Breast epithelium (tissue), 4 donors: Measurements from ENCODE around the gene FHOD3. TPM values are rescaled to one million over a fixed set of nuclear protein-coding genes. Genes with fewer than 3 reads are reported as not detected.
A peak's percentile ranks its signal among the peaks of the same experiment; 100 is the strongest.
"Not testable (repeated sequence)": the region's sequence is repeated elsewhere in the genome, so short reads cannot be mapped to it uniquely, and the experiment has no call there.

Source experiments
- DNase-seq, 2 donors: peaks; one replicate each; pipeline ENCODE4 v3.0.0-alpha.2; 2019; ENCODE audit warnings: low spot score in 2 of 2
- H3K27ac ChIP-seq, 2 donors: fragments of 200-600 bp; sonication (generic) in 1 of 2; one replicate each; pipeline ENCODE4 v1.5.1; 2016 to 2019; ENCODE audit warnings: mild to moderate bottlenecking in 1 of 2
- H3K27me3 ChIP-seq, 2 donors: fragments of 200-600 bp; sonication (generic) in 1 of 2; one replicate each; pipeline versions ENCODE4 v1.5.1 to v1.6.0; 2017 to 2019; ENCODE audit warnings: control low read depth in 1 of 2, mild to moderate bottlenecking in 1 of 2
- H3K36me3 ChIP-seq: fragments of 200-600 bp; one replicate; pipeline ENCODE4 v1.5.1; 2019
- H3K4me1 ChIP-seq, 2 donors: fragments of 200-600 bp; sonication (generic); one replicate each; pipeline ENCODE4 v1.5.1; 2016 to 2019; ENCODE audit warnings: control low read depth in 1 of 2
- H3K4me3 ChIP-seq, 3 donors: fragments of 200-600 bp; sonication (generic); 1 replicate in 2 of 3; 2 replicates in 1 of 3; pipeline ENCODE4 v1.5.1; 2016 to 2019; ENCODE audit warnings: mild to moderate bottlenecking in 3 of 3, moderate library complexity in 2 of 3
- H3K9me3 ChIP-seq, 2 donors: fragments of 200-600 bp; sonication (generic) in 1 of 2; one replicate each; pipeline ENCODE4 v1.5.1; 2016 to 2019; ENCODE audit warnings: control low read depth in 1 of 2
- POLR2A ChIP-seq: fragments of 450-650 bp; IDR thresholded peaks from one replicate; pipeline ENCODE4 v1.6.1; 2016; ENCODE audit warnings: antibody characterized with exemption, mild to moderate bottlenecking, moderate library complexity
- POLR2AphosphoS5 ChIP-seq, 3 donors: sonication (generic); formaldehyde crosslinking; IDR thresholded peaks; one replicate each; pipeline ENCODE4 v1.6.1; 2017; ENCODE audit warnings: antibody characterized with exemption in 3 of 3
- intact Hi-C: fragments of 100-400 bp; cut with DNase I; formaldehyde crosslinking; loops from one replicate; pipeline ENCODE4 v1.15.1; 2023; ENCODE audit warnings: low total_unique reads
- total RNA-seq, 3 donors: library from RNA; depleted of rRNA; stranded (reverse); fragments of >200 nt; gene quantifications; one replicate each; pipeline ENCODE4 v1.1.0, GENCODE V29; 2016
- TF ChIP-seq, protein P1 (sequence below), 3 donors: fragments of 450-650 bp; IDR thresholded peaks; one replicate each; pipeline ENCODE4 v1.5.1; 2016 to 2017; ENCODE audit warnings: antibody characterized with exemption in 3 of 3, mild to moderate bottlenecking in 3 of 3, moderate library complexity in 3 of 3

The FHOD3 gene
- total RNA-seq, 3 donors from 2014 or later, result 1.9 to 13.1 (median 13.0) TPM

DNA sequence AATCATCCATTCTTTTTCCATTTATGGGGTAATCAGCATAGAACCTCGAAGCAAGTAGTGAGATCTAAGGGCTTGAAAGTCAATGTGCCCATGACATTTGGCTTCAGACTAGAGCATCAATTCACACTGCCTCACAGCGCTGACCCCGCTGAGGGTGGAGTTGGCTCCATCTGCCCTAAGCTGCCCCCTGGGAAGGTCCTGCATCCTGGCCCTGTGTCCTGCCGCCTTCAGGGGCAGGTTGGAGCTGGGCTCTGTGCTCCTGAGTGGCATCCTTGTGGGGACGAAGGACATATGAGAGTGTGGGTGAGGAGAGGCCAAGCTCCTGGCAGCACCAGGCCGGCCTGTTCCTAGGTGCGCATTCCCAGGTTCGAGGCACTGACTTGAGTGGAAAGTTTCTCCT lies 249.4 kb downstream of the FHOD3 start:
- intact Hi-C loops, result no loop called here
- H3K9me3 ChIP-seq, result no peaks in the 10 kb centered on the region
- no peaks in the 10 kb centered on the region for H3K4me1 ChIP-seq
- no peak for TF ChIP-seq POLR2AphosphoS5 (IDR thresholded peaks at IDR 0.05)
- TF ChIP-seq, protein P1, sequence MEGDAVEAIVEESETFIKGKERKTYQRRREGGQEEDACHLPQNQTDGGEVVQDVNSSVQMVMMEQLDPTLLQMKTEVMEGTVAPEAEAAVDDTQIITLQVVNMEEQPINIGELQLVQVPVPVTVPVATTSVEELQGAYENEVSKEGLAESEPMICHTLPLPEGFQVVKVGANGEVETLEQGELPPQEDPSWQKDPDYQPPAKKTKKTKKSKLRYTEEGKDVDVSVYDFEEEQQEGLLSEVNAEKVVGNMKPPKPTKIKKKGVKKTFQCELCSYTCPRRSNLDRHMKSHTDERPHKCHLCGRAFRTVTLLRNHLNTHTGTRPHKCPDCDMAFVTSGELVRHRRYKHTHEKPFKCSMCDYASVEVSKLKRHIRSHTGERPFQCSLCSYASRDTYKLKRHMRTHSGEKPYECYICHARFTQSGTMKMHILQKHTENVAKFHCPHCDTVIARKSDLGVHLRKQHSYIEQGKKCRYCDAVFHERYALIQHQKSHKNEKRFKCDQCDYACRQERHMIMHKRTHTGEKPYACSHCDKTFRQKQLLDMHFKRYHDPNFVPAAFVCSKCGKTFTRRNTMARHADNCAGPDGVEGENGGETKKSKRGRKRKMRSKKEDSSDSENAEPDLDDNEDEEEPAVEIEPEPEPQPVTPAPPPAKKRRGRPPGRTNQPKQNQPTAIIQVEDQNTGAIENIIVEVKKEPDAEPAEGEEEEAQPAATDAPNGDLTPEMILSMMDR (IDR thresholded peaks at IDR 0.05), result no peak
- TF ChIP-seq POLR2A, result no peak
- no peak for DNase-seq
- no peak overlapping the region for H3K4me3 ChIP-seq
- H3K36me3 ChIP-seq, result no peaks in the 10 kb centered on the region
- H3K27me3 ChIP-seq, result no peaks in the 10 kb centered on the region
- peak overlapping the region in 1 of 2 donors; percentile 8 for H3K27ac ChIP-seq

DNA sequence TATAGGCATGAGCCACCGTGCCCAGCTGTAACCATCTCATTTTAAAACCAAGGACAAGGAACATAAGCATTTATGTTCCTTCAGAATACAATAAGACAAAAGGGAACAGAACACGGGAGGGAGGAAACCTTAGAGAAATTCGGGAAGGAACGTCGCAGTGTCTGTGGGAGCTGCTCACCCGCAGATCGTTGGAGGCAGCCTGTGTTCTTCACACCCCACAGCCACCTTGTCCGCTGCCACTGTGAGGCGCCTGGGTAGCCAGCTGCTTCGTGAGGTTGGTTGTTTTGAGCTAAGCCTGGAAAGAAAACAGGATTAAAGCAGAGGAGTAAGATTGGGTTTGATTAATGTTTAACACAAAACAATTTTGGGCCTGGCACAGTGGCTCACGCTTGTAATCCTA lies 250.0 kb downstream of the FHOD3 start:
- H3K9me3 ChIP-seq, result no peaks in the 10 kb centered on the region
- intact Hi-C loops, result no loop called here
- DNase-seq, result no peak
- no peaks in the 10 kb centered on the region for H3K36me3 ChIP-seq
- no peak overlapping the region for H3K27ac ChIP-seq
- no peak for TF ChIP-seq POLR2A
- no peak for TF ChIP-seq POLR2AphosphoS5 (IDR thresholded peaks at IDR 0.05)
- TF ChIP-seq, protein P1 (IDR thresholded peaks at IDR 0.05), result no peak
- no peak overlapping the region for H3K4me3 ChIP-seq
- no peaks in the 10 kb centered on the region for H3K4me1 ChIP-seq
- H3K27me3 ChIP-seq, result no peaks in the 10 kb centered on the region

DNA sequence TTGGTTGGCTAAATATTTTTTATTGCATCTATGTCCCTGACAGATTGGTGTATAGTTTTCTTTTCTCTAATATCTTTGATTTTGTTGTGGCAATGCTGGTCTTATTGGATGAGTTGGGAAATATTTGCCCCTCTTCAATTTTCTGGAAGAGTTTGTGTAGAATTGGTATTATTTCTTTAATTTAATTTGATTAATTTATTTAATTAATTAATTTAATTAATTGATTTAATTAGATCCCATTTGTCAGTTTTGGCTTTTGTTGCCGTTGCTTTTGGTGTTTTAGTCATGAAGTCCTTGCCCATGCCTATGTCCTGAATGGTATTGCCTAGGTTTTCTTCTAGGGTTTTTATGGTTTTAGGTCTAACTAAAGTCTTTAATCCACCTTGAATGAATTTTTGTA lies 253.8 kb downstream of the FHOD3 start:
- H3K4me3 ChIP-seq, H3K27me3 ChIP-seq, intact Hi-C loops, H3K36me3 ChIP-seq, H3K9me3 ChIP-seq, DNase-seq, H3K4me1 ChIP-seq, H3K27ac ChIP-seq: not testable (repeated sequence)

DNA sequence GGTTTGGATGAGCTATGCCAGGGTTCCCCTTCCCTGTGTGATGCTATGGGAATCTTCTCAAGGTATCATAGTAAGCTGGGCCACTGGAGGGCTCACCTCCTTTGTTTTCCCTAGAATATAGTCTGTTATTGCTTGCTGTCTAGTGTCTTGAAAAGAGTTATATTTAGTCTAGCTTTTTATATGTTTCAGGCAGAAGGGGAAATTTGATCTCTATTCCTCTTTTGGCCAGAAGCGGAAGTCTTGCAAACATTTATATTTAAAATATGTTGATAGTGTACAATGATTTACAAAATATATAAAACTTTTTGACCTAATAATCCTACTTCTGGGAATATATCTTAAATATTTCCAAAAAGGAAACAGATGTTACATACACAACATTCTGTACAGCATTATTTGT lies 260.7 kb downstream of the FHOD3 start:
- Histone ChIP-seq H3K4me1 (no peaks in the 10 kb centered on the region), H3K27me3 (no peaks in the 10 kb centered on the region), H3K9me3 (no peaks in the 10 kb centered on the region), H3K27ac (no peak overlapping the region), H3K36me3 (no peaks in the 10 kb centered on the region), H3K4me3 (no peak overlapping the region)
- no peak for DNase-seq
- intact Hi-C loops, result no loop called here
- TF ChIP-seq POLR2A, result no peak
- TF ChIP-seq, protein P1 (IDR thresholded peaks at IDR 0.05), result no peak
- TF ChIP-seq POLR2AphosphoS5 (IDR thresholded peaks at IDR 0.05), result no peak

DNA sequence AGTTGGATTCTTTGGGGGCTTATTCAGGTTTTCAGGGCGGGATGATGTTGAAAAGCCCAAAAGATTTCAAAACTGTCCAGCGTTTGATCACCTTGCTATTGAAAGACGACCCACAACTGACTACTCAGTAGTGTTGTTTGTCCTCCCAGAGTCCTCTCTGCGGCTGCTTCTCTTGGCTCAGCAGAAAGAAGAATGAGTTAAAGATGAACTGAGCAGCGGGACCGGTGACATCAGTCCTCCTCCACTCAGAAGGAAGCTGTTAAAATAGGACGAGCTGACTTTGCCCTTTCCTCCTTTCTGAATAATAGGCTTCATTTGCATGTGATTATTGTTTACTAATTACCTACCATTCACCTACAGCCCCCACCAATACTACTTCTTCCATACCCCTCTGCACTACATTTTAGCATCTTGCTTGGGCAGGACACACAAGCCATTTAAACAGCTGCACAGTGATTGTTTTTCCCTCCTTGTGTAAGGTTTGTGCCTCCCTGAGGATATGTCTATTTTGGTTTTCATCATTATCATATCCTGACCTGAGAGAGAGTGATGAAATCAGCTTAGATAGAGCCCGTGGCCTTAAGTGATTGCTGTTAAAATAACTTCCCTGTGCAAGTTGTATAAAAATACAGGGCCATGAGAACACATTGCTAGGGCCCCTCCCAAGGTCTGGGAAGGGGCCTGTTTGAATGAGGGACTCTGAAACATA lies 261.8 kb downstream of the FHOD3 start:
- no peak for DNase-seq
- intact Hi-C loops, result no loop called here
- no peak overlapping the region for H3K27ac ChIP-seq
- no peaks in the 10 kb centered on the region for H3K36me3 ChIP-seq
- H3K4me3 ChIP-seq, result no peak overlapping the region
- H3K9me3 ChIP-seq, result no peaks in the 10 kb centered on the region
- TF ChIP-seq POLR2AphosphoS5 (IDR thresholded peaks at IDR 0.05), result no peak
- no peak for TF ChIP-seq POLR2A
- TF ChIP-seq, protein P1 (IDR thresholded peaks at IDR 0.05), result no peak
- H3K4me1 ChIP-seq, result no peaks in the 10 kb centered on the region
- no peaks in the 10 kb centered on the region for H3K27me3 ChIP-seq
